BJ (cell line): ENCODE measurements around the gene MYH10. TPM values are rescaled to one million over a fixed set of nuclear protein-coding genes. Genes with fewer than 3 reads are reported as not detected.

Experiments used
- CTCF ChIA-PET: fragments of 350-600 bp; formaldehyde crosslinking; extraction: SDS; loops from one replicate; lab custom pipeline; 2021; ENCODE audit warnings: antibody characterized with exemption, inconsistent platforms; lab: Yijun Ruan, JAX
- POLR2A ChIA-PET: fragments of 300-600 bp; sonication (Branson Sonifier 250); formaldehyde crosslinking; extraction: SDS; loops from one replicate; lab custom pipeline; 2021; ENCODE audit warnings: antibody characterized with exemption; lab: Charles Lee
- DNase-seq: peaks from one replicate; pipeline ENCODE4 v3.0.0-alpha.2; 2011; ENCODE audit warnings: low read depth
- H3K27me3 ChIP-seq: 2 replicates; pipeline ENCODE4 v1.6.0; 2011; ENCODE audit warnings: low read length; ENCODE audit not compliant: control insufficient read depth, insufficient read depth
- H3K36me3 ChIP-seq: 2 replicates; pipeline ENCODE4 v1.5.1; 2011; ENCODE audit warnings: low read length; ENCODE audit not compliant: control insufficient read depth, insufficient read depth
- H3K4me3 ChIP-seq: 2 replicates; pipeline ENCODE4 v1.5.1; 2011; ENCODE audit warnings: low read depth, mild to moderate bottlenecking, control low read depth, low read length
- polyA plus RNA-seq: library from polyadenylated mRNA; depleted of rRNA; stranded (reverse); fragments of >200 nt; gene quantifications from 2 replicates; pipeline ENCODE4 v1.2.3, GENCODE V29; 2011; rRNA removed
- small RNA-seq: library from RNA; depleted of rRNA; stranded (forward); fragments of <200 nt; gene quantifications from one replicate; pipeline ENCODE3, GENCODE V24; 2012; ENCODE audit warnings: low replicate concordance, low read depth; ENCODE audit not compliant: insufficient read length
- TF ChIP-seq, protein P1 (sequence below): IDR thresholded peaks from 2 replicates; pipeline ENCODE4 v1.5.1; 2011; ENCODE audit warnings: low read depth, mild to moderate bottlenecking, control low read depth, inconsistent platforms, low read length, moderate library complexity; ENCODE audit not compliant: insufficient read depth

MYH10 gene
- polyA plus RNA-seq, 1 experiment = 62.1 TPM

DNA sequence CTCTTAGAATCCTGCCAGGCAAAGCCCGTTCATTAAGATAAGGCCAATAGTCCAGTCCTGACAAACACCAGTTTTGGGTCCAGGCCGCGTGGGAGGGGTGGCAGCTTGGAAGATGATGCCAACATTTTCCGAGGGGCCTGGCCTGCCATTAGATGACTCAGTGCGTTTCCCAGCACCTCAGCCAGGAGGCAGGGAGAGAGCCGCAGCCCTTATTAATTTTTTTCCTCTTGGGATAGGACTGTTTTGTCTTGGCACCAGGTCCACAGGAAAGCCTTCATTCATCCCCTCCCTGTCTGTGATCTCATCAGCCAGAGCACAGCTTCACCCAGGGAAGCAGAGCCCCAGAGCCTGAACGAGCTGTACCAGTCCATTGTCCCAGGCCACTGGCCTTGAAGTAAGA, 199.6 kb downstream of the MYH10 start:
- Histone ChIP-seq H3K36me3 (no peaks in the 10 kb centered on the region), H3K27me3 (no peaks in the 10 kb centered on the region), H3K4me3 (no peak overlapping the region)
- POLR2A ChIA-PET = no interaction called here
- no peak for DNase-seq
- CTCF ChIA-PET = interaction anchor here (1.2 to 3.3 kb wide), 2 partner anchors 21 to 47 kb away, joined by 3 to 9 read pairs; no protein-coding TSS in a partner anchor
- TF ChIP-seq, protein P1, sequence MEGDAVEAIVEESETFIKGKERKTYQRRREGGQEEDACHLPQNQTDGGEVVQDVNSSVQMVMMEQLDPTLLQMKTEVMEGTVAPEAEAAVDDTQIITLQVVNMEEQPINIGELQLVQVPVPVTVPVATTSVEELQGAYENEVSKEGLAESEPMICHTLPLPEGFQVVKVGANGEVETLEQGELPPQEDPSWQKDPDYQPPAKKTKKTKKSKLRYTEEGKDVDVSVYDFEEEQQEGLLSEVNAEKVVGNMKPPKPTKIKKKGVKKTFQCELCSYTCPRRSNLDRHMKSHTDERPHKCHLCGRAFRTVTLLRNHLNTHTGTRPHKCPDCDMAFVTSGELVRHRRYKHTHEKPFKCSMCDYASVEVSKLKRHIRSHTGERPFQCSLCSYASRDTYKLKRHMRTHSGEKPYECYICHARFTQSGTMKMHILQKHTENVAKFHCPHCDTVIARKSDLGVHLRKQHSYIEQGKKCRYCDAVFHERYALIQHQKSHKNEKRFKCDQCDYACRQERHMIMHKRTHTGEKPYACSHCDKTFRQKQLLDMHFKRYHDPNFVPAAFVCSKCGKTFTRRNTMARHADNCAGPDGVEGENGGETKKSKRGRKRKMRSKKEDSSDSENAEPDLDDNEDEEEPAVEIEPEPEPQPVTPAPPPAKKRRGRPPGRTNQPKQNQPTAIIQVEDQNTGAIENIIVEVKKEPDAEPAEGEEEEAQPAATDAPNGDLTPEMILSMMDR = no peak

DNA sequence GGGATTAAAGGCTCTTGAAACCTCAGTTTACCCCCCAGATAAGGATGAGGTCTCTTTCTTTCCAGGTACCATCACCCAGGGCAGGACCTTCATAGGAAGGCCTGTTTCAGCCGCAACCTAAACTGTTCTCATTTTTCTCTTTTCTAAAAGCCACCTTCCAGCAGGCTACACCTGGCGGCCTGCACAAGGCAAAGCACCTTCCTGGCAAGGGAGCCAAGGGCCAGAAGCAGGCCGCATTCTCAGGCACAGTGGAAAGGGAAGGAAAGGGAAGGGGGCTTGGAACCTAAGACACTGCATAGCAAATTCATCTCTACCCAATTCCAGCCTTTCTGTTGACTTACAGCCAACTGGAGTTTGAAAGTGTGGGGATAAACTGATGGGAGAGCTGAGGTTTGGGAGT, 203.7 kb downstream of the MYH10 start:
- no peaks in the 10 kb centered on the region for H3K36me3 ChIP-seq
- H3K4me3 ChIP-seq = no peak overlapping the region
- POLR2A ChIA-PET = no interaction called here
- TF ChIP-seq, protein P1 = no peak
- DNase-seq = no peak
- H3K27me3 ChIP-seq = peaks cover 2% of the 10 kb centered on the region; the same call in 1 of the 2 replicates
- CTCF ChIA-PET = interaction anchor here (0.6 to 0.8 kb wide), 2 partner anchors 17 to 696 kb away, joined by 3 read pairs; no protein-coding TSS in a partner anchor

DNA sequence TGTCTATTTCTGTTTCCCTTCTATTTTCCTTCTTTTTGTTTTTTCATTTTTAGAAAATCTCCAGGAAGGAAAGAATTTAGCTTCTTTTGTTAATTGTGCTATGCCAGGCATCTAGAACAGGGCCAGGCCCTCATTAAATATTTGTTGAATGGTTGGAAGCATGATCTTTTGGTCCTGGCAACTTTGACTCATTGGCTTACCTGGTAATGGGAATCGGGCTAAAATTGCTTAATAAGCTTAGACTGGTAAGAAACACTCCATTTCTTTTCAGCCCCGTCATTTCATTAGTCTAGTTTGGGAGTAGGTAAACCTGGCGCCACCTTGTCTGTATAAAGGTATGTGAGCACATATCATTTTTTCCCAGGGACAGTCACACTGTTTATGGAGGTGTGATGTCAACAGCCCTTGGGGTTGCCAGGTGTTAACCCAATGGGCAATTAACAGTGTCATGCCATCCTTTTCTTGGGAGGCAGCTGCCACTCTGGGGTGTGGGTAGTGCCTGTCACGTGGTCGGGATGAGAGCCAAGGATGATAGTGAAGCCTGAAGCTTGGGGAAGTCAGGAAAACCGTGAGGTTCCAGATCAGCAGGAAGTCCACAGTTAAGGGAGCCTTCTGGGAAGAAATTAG, 204.3 kb downstream of the MYH10 start:
- H3K27me3 ChIP-seq = peaks cover 2% of the 10 kb centered on the region; the same call in 1 of the 2 replicates
- ChIA-PET CTCF (interaction anchor here (0.6 to 0.8 kb wide), 2 partner anchors 16 to 456 kb away, joined by 3 read pairs; no protein-coding TSS in a partner anchor), POLR2A (interaction anchor here (0.6 kb wide), 1 partner anchor 60 kb away, joined by 9 read pairs; no protein-coding TSS in a partner anchor)
- no peaks in the 10 kb centered on the region for H3K36me3 ChIP-seq
- TF ChIP-seq, protein P1 = no peak
- H3K4me3 ChIP-seq = no peak overlapping the region
- no peak for DNase-seq

Small RNA genes within 50 kb of the gene (small RNA-seq; reads per million reads assigned to genes)
- not detected for gene RNU7-43P

Other genes starting within 250 kb of the MYH10 start
- 2,021 and 3,734 TPM in 2 replicates for gene RPL26, start 247.5 kb downstream of the MYH10 start, polyA plus RNA-seq
- gene RNF222, start 232.9 kb downstream of the MYH10 start, polyA plus RNA-seq = not detected in 2 replicates
- gene NDEL1, start 194.8 kb downstream of the MYH10 start, polyA plus RNA-seq = 72.2 and 74.5 TPM in 2 replicates
- not detected in 2 replicates for gene CCDC42, start 114.1 kb upstream of the MYH10 start, polyA plus RNA-seq
- gene SPDYE4, start 127.8 kb upstream of the MYH10 start, polyA plus RNA-seq = not detected in 2 replicates
- gene MFSD6L, start 168.6 kb upstream of the MYH10 start, polyA plus RNA-seq = not detected in 2 replicates
- gene PIK3R6, start 236.9 kb upstream of the MYH10 start, polyA plus RNA-seq = not detected in 2 replicates